PC-3 (cell line): Measurements from ENCODE around the gene COX6A2. TPM values are rescaled to one million over a fixed set of nuclear protein-coding genes. Genes with fewer than 3 reads are reported as not detected.

Experiments
- ATAC-seq: fragments of 200-7000 bp; cut with Tn5 transposase; 2 replicates; pipeline ENCODE4 v1.9.1; 2020; ENCODE audit warnings: mild to moderate bottlenecking, moderate library complexity
- BruUV-seq: library from RNA; stranded (reverse); fragments of 400-500 nt; replicated peaks from 2 replicates; lab custom pipeline; 2021; lab: Mats Ljungman, UMichigan
- CTCF ChIA-PET: fragments of 300-600 bp; sonication (Branson Sonifier 250); formaldehyde crosslinking; loops from one replicate; lab custom pipeline; 2022; ENCODE audit warnings: antibody characterized with exemption; lab: Charles Lee
- POLR2A ChIA-PET: fragments of 300-600 bp; sonication (Branson Sonifier 250); formaldehyde crosslinking; loops from one replicate; lab custom pipeline; 2022; ENCODE audit warnings: antibody characterized with exemption; ENCODE audit not compliant: unreplicated experiment; lab: Charles Lee
- DNase-seq: peaks from one replicate; pipeline ENCODE4 v3.0.0-alpha.2; 2015
- H2AFZ ChIP-seq: fragments of 300-600 bp; sonication (generic); 2 replicates; pipeline ENCODE4 v1.6.0; 2016; ENCODE audit warnings: antibody characterized with exemption, low read length
- H3F3A ChIP-seq: fragments of 300-600 bp; sonication (generic); one replicate; pipeline ENCODE4 v1.6.0; 2017; ENCODE audit warnings: antibody characterized with exemption, low read length, control low read depth, mild to moderate bottlenecking; ENCODE audit not compliant: unreplicated experiment
- H3K27ac ChIP-seq: fragments of 300-600 bp; sonication (generic); 2 replicates; pipeline ENCODE4 v1.5.1; 2016; ENCODE audit warnings: mild to moderate bottlenecking, low read length
- H3K27me3 ChIP-seq: fragments of 300-600 bp; sonication (generic); 2 replicates; pipeline ENCODE4 v1.6.1; 2016; ENCODE audit warnings: low read length, mixed read lengths
- H3K36me3 ChIP-seq: fragments of 300-600 bp; sonication (generic); 2 replicates; pipeline ENCODE4 v1.6.1; 2016; ENCODE audit warnings: low read depth, mixed run types, low read length, mixed read lengths
- H3K4me1 ChIP-seq: fragments of 300-600 bp; sonication (generic); 2 replicates; pipeline ENCODE4 v1.5.1; 2016; ENCODE audit warnings: low read length; ENCODE audit not compliant: insufficient read depth
- H3K4me2 ChIP-seq: fragments of 300-600 bp; sonication (generic); 2 replicates; pipeline ENCODE4 v1.6.0; 2016; ENCODE audit warnings: low read length
- H3K4me3 ChIP-seq: fragments of 300-600 bp; sonication (generic); 2 replicates; pipeline ENCODE4 v1.5.1; 2016; ENCODE audit warnings: mild to moderate bottlenecking, low read length, mixed read lengths
- H3K79me2 ChIP-seq: fragments of 300-600 bp; sonication (generic); 2 replicates; pipeline ENCODE4 v1.6.1; 2017; ENCODE audit warnings: low read length, mixed read lengths
- H3K9ac ChIP-seq: fragments of 300-600 bp; sonication (generic); 2 replicates; pipeline ENCODE4 v1.6.0; 2016; ENCODE audit warnings: mild to moderate bottlenecking, low read length
- H3K9me2 ChIP-seq: fragments of 300-600 bp; sonication (generic); replicated peaks from 2 replicates; pipeline ENCODE4 v1.6.1; 2016; ENCODE audit warnings: mixed run types, low read length, mixed read lengths
- H3K9me3 ChIP-seq: fragments of 300-600 bp; sonication (generic); 2 replicates; pipeline ENCODE4 v1.6.1; 2016; ENCODE audit warnings: low read length, mixed read lengths
- H4K20me1 ChIP-seq: fragments of 300-600 bp; sonication (generic); 2 replicates; pipeline ENCODE4 v1.6.1; 2016; ENCODE audit warnings: low read length, mixed read lengths
- CTCF ChIP-seq: fragments of 300-600 bp; sonication (generic); conservative IDR thresholded peaks from 2 replicates; pipeline ENCODE4 v1.5.1; 2017; ENCODE audit warnings: antibody characterized with exemption, low read depth, mild to moderate bottlenecking, low read length
- EZH2 ChIP-seq: fragments of 300-600 bp; sonication (generic); IDR thresholded peaks from one replicate; pipeline ENCODE4 v1.6.1; 2017; ENCODE audit warnings: antibody characterized with exemption, mild to moderate bottlenecking, low read length; ENCODE audit not compliant: unreplicated experiment
- EZH2phosphoT487 ChIP-seq: fragments of 300-600 bp; sonication (generic); IDR thresholded peaks from 2 replicates; pipeline ENCODE4 v1.6.1; 2018; ENCODE audit warnings: mild to moderate bottlenecking, antibody characterized with exemption, low read length, borderline replicate concordance
- intact Hi-C: fragments of 100-400 bp; cut with micrococcal nuclease; formaldehyde crosslinking; loops from 2 replicates; pipeline ENCODE4 v1.9.0; 2023
- total RNA-seq: library from RNA; depleted of rRNA; stranded (reverse); fragments of >200 nt; gene quantifications from 2 replicates; pipeline ENCODE4 v1.2.3, GENCODE V29; 2014

The COX6A2 gene
- total RNA-seq, 1 experiment from 2014 or later, result not detected

GRCh38 chr16:31474773-31475738 lies 46.9 kb upstream of the COX6A2 start:
- Histone ChIP-seq H4K20me1 (no peaks in the 10 kb centered on the region), H3K4me1 (no peaks in the 10 kb centered on the region; the same call in 1 of the 2 replicates), H3K27ac (no peak overlapping the region), H3K36me3 (no peaks in the 10 kb centered on the region), H3K4me2 (no peak overlapping the region), H3F3A (no peaks in the 10 kb centered on the region), H3K79me2 (no peaks in the 10 kb centered on the region), H3K9me3 (no peaks in the 10 kb centered on the region), H3K9me2 (no peaks in the 10 kb centered on the region), H3K9ac (no peak overlapping the region), H2AFZ (no peak overlapping the region), H3K27me3 (no peaks in the 10 kb centered on the region), H3K4me3 (no peak overlapping the region)
- CTCF ChIA-PET, result no interaction called here
- BruUV-seq, result no TSS peak
- ATAC-seq (no peak), DNase-seq (no peak)
- TF ChIP-seq EZH2phosphoT487 (no peak), CTCF (no peak), EZH2 (no peak)
- intact Hi-C loops, result no loop called here
- POLR2A ChIA-PET, result no interaction called here

GRCh38 chr16:31474173-31474714 lies 46.1 kb upstream of the COX6A2 start:
- ChIA-PET POLR2A (no interaction called here), CTCF (no interaction called here)
- ATAC-seq (no peak), DNase-seq (no peak)
- no peak overlapping the region for H3K4me3 ChIP-seq
- no peaks in the 10 kb centered on the region for H3K36me3 ChIP-seq
- no peaks in the 10 kb centered on the region for H3K79me2 ChIP-seq
- no TSS peak for BruUV-seq
- no peaks in the 10 kb centered on the region for H3K9me3 ChIP-seq
- H2AFZ ChIP-seq, result no peak overlapping the region
- no peaks in the 10 kb centered on the region for H3K27me3 ChIP-seq
- no peak overlapping the region for H3K4me2 ChIP-seq
- H3K27ac ChIP-seq, result no peak overlapping the region
- H4K20me1 ChIP-seq, result no peaks in the 10 kb centered on the region
- intact Hi-C loops, result no loop called here
- TF ChIP-seq EZH2, result no peak
- TF ChIP-seq EZH2phosphoT487, result no peak
- TF ChIP-seq CTCF, result no peak
- no peaks in the 10 kb centered on the region; the same call in 1 of the 2 replicates for H3K4me1 ChIP-seq
- no peaks in the 10 kb centered on the region for H3K9me2 ChIP-seq
- no peak overlapping the region for H3K9ac ChIP-seq
- no peaks in the 10 kb centered on the region for H3F3A ChIP-seq
